Activated gamma-delta T cell (primary cell): ENCODE data around the gene KDM5A.

ENCODE experiments used
- DNase-seq: peaks from one replicate; lab custom pipeline; 2025; lab: John Stamatoyannopoulos, UW

The KDM5A gene

GRCh38 chr12:272942-273341 lies 116.2 kb downstream of the KDM5A start:
- DNase-seq = no peak

GRCh38 chr12:271161-271560 lies 118.0 kb downstream of the KDM5A start:
- no peak for DNase-seq

DNA sequence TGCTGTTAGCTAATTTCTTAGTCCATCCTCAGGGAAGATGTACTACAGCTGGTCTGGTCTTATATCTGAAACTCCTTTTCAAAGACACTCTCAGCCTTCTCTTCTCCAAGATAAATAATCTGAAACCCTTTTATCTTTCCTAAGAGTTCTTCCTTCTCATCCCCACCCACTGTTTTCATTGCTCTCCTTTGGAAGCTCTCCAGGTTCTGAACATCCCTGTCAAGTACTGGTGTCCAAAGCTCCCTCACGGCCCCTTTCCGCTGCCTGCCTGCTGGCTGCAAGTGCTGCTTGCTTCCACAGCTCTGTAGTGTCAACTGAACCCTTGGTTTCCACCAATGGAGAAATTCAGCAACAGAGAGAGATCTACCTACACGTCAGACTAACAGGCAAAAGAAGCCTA lies 119.9 kb downstream of the KDM5A start:
- DNase-seq = no peak

DNA sequence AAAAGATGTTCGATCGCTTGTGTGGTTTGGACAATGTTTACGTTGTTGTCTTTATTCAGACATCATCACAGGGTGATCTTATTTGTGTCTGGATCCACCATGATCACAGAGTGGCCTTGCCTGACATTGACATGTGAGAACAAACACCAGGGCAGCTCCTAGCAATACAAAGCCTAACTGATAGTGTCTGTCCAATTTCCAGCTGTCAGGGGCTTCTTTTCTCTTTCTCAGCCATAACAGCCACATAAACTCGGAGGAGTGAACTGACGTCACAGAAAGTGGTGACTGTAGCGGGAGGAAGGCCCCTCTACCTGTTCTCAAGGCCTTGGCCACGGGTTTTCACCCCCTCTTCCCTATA lies 120.7 kb downstream of the KDM5A start:
- no peak for DNase-seq

GRCh38 chr12:267581-268482 lies 121.3 kb downstream of the KDM5A start:
- DNase-seq = no peak

DNA sequence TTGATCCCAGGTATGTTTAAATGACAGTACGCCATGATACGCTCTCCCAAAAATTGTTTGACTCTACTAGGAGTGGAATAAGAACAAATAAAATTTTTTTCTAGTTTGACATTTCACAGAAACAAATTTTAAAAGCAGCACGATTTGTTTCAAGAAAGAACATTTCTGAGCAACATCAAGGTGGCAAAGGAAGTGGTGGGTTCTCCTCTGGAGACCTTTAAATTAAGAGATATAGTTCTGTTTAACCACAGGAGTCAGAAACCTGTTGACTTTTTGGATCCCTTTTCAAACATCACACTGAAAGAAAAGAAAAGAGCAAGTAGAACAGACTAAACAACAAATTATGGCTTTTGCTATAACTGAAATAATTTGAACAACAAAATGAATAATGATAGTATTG lies 124.0 kb downstream of the KDM5A start:
- DNase-seq = no peak

GRCh38 chr12:264269-264668 lies 124.9 kb downstream of the KDM5A start:
- no peak for DNase-seq

GRCh38 chr12:263574-263973 lies 125.5 kb downstream of the KDM5A start:
- DNase-seq = no peak

GRCh38 chr12:262817-263216 lies 126.3 kb downstream of the KDM5A start, which contains the start of gene SLC6A13:
Gene SLC6A13, minus strand, starts transcription at chr12:262836. Its CDS starts 2,784 bp downstream, at chr12:260052.
- DNase-seq = no peak

- DNase-seq = no peak
Observed at GRCh38 chr12:262113-262512, 127.0 kb downstream of the KDM5A start.

GRCh38 chr12:257521-258321 lies 131.4 kb downstream of the KDM5A start:
- DNase-seq = no peak

DNA sequence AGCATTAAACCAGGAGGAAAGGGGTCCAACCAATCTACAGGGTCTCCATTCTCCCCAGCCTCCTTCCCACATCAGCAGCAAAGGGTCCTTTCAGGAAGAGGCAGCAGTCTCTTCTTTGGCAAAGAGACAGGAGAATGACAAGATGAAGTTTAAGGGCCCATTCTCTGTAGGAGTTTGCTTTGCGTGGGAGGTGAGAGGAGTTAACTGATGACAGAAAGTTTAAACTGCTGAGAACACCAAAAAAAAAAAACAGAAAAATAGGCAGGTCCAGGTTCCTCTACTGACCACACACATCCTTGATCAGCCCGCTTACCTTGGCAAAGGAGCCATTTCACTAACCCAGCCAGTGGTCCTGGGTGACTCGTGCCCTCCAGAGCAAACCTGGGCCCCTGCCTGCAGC lies 132.2 kb downstream of the KDM5A start:
- no peak for DNase-seq

- DNase-seq = no peak
Observed at GRCh38 chr12:256225-256624, 132.9 kb downstream of the KDM5A start.

DNA sequence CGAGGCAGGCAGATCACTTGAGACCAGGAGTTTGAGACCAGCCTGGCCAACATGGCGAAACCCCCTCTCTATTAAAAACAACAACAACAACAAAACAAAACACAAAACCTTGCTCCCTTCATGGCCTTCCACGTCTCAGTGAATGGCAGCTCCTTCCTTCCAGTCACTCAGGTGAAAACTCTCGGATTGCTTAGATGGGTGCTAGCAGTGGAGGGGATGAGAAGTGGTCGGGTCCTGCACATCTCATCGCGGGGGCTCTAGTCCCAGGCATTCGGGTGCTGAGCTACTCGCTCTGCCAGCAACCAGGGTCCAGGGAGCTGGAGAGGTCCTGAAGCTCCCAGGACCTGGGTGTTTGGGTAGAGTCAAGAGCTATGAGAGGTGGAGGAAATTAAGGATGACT lies 134.2 kb downstream of the KDM5A start:
- no peak for DNase-seq

GRCh38 chr12:254039-254438 lies 135.1 kb downstream of the KDM5A start:
- DNase-seq = no peak

- DNase-seq = no peak
Observed at GRCh38 chr12:253116-253831, 135.8 kb downstream of the KDM5A start.

GRCh38 chr12:252636-253035 lies 136.5 kb downstream of the KDM5A start:
- no peak for DNase-seq

DNA sequence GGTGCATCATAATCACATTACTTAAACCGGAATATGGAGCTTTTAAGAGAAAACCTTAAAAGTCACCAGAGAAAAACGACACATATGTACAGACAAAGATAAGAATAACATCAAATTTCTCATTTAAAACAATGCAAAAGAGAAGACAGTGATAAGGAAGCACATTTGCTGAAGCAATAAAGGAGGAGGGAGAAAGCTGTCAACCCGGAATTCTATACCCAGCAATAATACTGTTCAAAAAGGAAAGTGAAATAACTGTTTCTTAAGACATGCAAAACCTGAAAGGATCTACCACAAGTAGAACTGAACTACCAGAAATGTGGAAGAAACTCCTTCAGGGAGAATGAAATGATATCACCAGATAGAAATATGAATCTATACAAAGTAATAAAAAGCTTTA lies 141.8 kb downstream of the KDM5A start:
- DNase-seq = no peak

DNA sequence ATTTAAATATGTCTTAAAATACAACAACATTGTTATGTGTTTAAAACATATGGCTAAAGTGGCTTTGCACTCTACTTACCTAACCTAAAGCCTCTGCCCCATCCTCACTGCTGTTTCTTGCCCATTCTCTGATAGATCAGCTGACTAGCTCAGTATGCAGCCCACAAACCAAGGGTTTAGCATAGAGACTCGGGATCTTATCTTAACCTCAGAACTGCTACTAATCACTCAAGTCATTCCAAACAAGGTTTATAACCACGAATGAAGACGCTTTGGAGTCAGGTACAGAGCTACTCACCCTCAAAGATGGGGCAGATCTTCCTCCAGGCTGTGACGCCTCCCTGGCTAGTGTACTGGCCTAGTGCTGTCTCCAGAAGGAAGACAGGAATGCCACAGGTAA lies 145.7 kb downstream of the KDM5A start:
- no peak for DNase-seq

GRCh38 chr12:242496-242895 lies 146.6 kb downstream of the KDM5A start:
- no peak for DNase-seq

DNA sequence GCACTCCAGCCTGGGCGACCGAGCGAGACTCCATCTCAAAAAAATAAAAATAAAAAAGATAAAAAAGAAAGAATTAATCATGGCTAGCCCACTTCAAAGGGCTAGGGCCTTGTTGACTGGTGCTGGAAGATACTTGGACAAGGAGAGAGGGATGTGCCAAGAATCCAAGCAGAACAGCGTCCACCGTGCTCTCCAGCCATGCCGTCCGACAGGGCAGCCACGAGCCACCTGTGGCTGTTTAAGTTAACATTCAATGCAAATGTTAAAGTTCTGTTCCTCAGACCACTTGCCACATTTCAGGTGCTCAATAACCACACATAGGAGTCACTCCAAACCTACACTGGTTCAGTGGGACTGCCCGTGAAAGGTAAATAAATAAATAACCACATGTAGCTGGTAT lies 147.9 kb downstream of the KDM5A start:
- no peak for DNase-seq

- no peak for DNase-seq
Observed at GRCh38 chr12:240566-240965, 148.6 kb downstream of the KDM5A start.
